WERI-Rb-1 (cell line): ENCODE measurements around the gene KLK7.

Experiments
- DNase-seq: peaks from one replicate; pipeline ENCODE4 v3.0.0-alpha.2; 2020
- H3K27ac ChIP-seq: fragments of 250-450 bp; sonication (Bioruptor Pico); 2 replicates; pipeline ENCODE4 v1.5.1; 2020; ENCODE audit warnings: mild to moderate bottlenecking, moderate library complexity
- H3K27me3 ChIP-seq: fragments of 250-450 bp; sonication (Bioruptor Pico); 2 replicates; pipeline ENCODE4 v1.5.1; 2021; ENCODE audit warnings: mild to moderate bottlenecking, low read depth, moderate library complexity; ENCODE audit not compliant: insufficient read depth, severe bottlenecking
- H3K36me3 ChIP-seq: fragments of 250-450 bp; sonication (Bioruptor Pico); 2 replicates; pipeline ENCODE4 v1.5.1; 2020; ENCODE audit warnings: mild to moderate bottlenecking, moderate library complexity
- H3K4me3 ChIP-seq: 2 replicates; pipeline ENCODE4 v1.5.1; 2011; ENCODE audit warnings: low read depth, mild to moderate bottlenecking, control low read depth, low read length
- H3K9me3 ChIP-seq: fragments of 250-450 bp; sonication (Bioruptor Pico); 2 replicates; pipeline ENCODE4 v1.5.1; 2021; ENCODE audit warnings: mild to moderate bottlenecking, moderate library complexity; ENCODE audit not compliant: severe bottlenecking
- TF ChIP-seq, protein P1 (sequence below): IDR thresholded peaks from 2 replicates; pipeline ENCODE4 v1.5.1; 2011; ENCODE audit warnings: low read depth, mild to moderate bottlenecking, control low read depth, inconsistent platforms, low read length

The KLK7 gene

DNA sequence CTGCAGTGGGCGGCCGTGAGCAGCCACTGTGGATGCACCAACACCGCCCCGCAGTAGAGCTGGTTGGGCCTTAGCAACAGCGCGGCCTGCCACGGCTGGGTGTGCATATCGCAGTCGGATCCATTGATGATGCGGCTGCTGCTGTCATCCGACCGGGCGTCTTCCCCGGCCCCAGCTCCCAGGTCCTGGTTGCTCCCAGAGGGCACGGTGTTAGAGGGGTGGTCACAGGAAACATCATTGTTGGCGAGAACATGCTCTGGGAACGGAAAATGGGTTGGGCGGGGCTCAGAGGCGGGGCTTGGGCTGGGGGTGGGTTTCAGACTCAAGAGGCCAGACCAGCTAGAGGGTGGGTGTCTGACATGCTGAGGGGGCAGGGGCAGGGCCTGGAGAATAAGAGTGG, 33.9 kb downstream of the KLK7 start:
- DNase-seq, result no peak
- TF ChIP-seq, protein P1, sequence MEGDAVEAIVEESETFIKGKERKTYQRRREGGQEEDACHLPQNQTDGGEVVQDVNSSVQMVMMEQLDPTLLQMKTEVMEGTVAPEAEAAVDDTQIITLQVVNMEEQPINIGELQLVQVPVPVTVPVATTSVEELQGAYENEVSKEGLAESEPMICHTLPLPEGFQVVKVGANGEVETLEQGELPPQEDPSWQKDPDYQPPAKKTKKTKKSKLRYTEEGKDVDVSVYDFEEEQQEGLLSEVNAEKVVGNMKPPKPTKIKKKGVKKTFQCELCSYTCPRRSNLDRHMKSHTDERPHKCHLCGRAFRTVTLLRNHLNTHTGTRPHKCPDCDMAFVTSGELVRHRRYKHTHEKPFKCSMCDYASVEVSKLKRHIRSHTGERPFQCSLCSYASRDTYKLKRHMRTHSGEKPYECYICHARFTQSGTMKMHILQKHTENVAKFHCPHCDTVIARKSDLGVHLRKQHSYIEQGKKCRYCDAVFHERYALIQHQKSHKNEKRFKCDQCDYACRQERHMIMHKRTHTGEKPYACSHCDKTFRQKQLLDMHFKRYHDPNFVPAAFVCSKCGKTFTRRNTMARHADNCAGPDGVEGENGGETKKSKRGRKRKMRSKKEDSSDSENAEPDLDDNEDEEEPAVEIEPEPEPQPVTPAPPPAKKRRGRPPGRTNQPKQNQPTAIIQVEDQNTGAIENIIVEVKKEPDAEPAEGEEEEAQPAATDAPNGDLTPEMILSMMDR, result no peak
- Histone ChIP-seq H3K27ac (no peak overlapping the region), H3K36me3 (no peaks in the 10 kb centered on the region), H3K4me3 (no peak overlapping the region), H3K9me3 (peaks cover 3% of the 10 kb centered on the region), H3K27me3 (peaks cover 67% of the 10 kb centered on the region)

DNA sequence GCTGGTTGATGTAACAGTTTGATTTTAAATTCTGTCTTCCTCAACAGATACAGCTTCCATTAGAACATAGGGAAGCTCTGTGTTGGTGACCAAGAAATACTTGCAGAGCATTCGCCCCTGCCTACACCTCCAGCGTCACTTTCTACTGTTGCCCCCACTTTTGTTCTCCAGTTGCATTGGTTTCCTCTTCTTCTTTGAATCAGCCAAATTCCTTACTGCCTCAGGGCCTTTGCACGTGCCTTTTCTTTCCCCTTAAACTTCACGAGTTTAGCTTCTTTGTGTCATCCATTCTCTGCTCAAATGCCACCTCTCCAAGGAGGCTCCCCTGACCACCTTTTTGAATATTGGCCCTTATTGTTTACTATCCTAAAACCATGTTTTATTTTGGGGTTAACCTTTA, 36.6 kb downstream of the KLK7 start:
- Histone ChIP-seq H3K4me3 (no peak overlapping the region), H3K36me3 (no peaks in the 10 kb centered on the region), H3K9me3 (peaks cover 3% of the 10 kb centered on the region), H3K27ac (no peak overlapping the region), H3K27me3 (peaks cover 65% of the 10 kb centered on the region)
- DNase-seq, result no peak
- TF ChIP-seq, protein P1, result no peak

DNA sequence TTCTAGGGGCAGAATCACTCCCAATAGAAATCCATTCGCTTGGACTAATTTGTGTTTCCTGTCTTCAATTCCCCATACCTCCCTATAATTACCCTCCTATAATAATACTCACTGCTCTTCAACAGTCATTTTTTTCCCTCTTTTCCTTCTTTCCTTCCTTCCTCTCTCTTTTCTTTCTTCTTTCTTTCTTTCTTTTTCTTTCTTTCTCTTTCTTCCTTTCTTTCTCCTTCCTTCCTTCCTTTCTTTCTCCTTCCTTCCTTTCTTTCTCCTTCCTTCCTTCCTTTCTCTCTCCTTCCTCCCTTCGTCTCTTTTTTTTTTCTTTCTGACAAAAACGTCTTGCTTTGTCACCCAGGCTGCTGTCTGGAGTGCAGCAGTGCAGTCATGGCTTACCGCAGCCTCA, 38.9 kb downstream of the KLK7 start:
- Histone ChIP-seq H3K4me3 (no peak overlapping the region), H3K36me3 (no peaks in the 10 kb centered on the region), H3K9me3 (no peaks in the 10 kb centered on the region), H3K27ac (no peak overlapping the region), H3K27me3 (peaks cover 54% of the 10 kb centered on the region)
- no peak for DNase-seq
- TF ChIP-seq, protein P1, result no peak

DNA sequence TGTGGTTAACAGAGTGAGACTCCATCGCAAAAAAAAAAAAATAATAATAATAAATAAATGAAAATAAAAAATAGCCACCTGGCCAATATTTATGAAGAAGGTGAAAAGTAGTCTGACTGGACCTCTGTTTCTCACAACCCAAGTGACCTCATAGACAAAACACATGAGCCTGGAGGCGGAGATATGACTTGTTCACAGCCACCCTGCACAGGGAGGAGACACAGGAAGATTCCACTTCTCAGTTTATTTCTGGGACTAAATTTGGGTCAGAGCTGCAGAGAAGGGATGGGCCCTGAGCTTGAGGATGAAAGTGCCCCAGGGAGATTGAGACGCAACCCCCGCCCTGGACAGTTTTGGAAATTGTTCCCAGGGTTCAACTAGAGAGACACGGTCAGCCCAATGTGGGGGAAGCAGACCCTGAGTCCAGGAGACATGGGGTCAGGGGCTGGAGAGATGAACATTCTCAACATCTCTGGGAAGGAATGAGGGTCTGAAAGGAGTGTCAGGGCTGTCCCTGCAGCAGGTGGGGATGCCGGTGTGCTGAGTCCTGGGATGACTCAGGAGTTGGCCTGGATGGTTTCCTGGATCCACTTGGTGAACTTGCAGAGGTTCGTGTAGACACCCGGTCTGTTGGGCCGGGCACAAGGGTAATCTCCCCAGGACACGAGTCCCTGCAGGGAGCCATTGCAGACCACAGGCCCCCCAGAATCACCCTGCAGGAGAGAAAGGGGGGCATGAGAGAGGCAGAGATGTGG, 40.5 kb downstream of the KLK7 start:
- Histone ChIP-seq H3K4me3 (no peak overlapping the region), H3K27me3 (peaks cover 57% of the 10 kb centered on the region), H3K36me3 (no peaks in the 10 kb centered on the region), H3K9me3 (peaks cover 5% of the 10 kb centered on the region), H3K27ac (no peak overlapping the region)
- TF ChIP-seq, protein P1, result no peak
- DNase-seq, result no peak

DNA sequence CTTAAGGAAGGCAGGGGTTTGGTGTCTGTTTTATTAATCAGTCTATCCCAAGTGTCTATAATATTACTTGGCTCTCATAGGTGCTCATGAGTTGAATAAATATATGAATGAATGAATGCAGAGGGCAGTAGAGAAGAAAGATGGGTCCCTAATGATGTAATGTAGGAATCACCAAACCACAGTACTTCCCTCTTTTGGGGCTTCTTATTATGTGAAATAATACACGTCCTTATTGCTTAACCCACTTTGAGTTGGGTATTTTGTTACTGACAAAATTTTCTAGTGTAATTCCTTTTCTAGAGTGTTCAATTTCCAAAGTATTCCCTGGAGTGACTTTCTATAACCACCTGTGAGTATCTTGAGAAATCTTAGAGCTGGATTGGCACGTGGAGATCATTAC, 44.1 kb downstream of the KLK7 start:
- H3K27ac ChIP-seq, result no peak overlapping the region
- DNase-seq, result no peak
- TF ChIP-seq, protein P1, result no peak
- peaks cover 63% of the 10 kb centered on the region for H3K27me3 ChIP-seq
- no peak overlapping the region for H3K4me3 ChIP-seq
- peaks cover 5% of the 10 kb centered on the region for H3K9me3 ChIP-seq
- H3K36me3 ChIP-seq, result no peaks in the 10 kb centered on the region

DNA sequence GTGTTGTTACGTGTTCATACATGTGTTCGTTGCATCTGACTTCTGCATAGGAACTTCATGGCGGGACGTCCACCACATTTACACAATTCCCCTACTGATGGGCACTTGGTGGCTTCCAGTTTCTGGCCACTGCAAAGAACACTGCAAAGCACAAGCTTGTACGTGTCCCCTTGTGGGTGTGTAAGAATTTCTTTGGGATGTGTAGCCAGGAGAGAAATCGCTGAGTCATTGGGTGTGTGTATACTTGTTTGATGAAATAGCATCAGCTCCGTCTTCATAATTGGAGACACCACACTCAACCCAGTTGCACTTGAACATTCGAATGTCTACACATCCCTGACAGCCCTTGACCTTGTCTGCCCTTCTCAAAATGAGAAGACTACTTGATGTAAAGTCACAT, 50.1 kb downstream of the KLK7 start:
- H3K27ac ChIP-seq, result no peak overlapping the region
- DNase-seq, result no peak
- TF ChIP-seq, protein P1, result no peak
- peaks cover 85% of the 10 kb centered on the region for H3K27me3 ChIP-seq
- no peaks in the 10 kb centered on the region for H3K36me3 ChIP-seq
- H3K4me3 ChIP-seq, result no peak overlapping the region
- H3K9me3 ChIP-seq, result peaks cover 2% of the 10 kb centered on the region
